Keratinocyte (primary cell): ENCODE measurements around the gene REV1. TPM values are rescaled to one million over a fixed set of nuclear protein-coding genes. Genes with fewer than 3 reads are reported as not detected.
"Not testable (repeated sequence)": the region's sequence is repeated elsewhere in the genome, so short reads cannot be mapped to it uniquely, and the experiment has no call there.

Source experiments
- DNase-seq: peaks from one replicate; pipeline ENCODE4 v3.0.0-alpha.2; 2011; ENCODE audit warnings: low read depth, missing footprints, low spot score
- FAIRE-seq: peaks from 2 replicates; lab custom pipeline; 2011; peaks lifted over from hg19 to GRCh38; lab: Jason Lieb, UNC
- H2AFZ ChIP-seq: 2 replicates; pipeline ENCODE4 v1.6.0; 2012; ENCODE audit warnings: low read length, control low read depth, inconsistent platforms; ENCODE audit not compliant: control insufficient read depth
- H3K27ac ChIP-seq: 2 replicates; pipeline ENCODE4 v1.5.1; 2011; ENCODE audit warnings: low read length; ENCODE audit not compliant: control insufficient read depth, insufficient read depth
- H3K27me3 ChIP-seq: 3 replicates; pipeline ENCODE4 v1.6.0; 2011; ENCODE audit warnings: low read length; ENCODE audit not compliant: control insufficient read depth, insufficient read depth; ENCODE audit errors: extremely low read depth
- H3K36me3 ChIP-seq, 2 experiments: 2 replicates in 1 of 2; 3 replicates in 1 of 2; pipeline ENCODE4 v1.5.1; 2011; ENCODE audit warnings: low read length in 2 of 2, mild to moderate bottlenecking in 1 of 2; ENCODE audit not compliant: control insufficient read depth in 2 of 2, insufficient read depth in 2 of 2; ENCODE audit errors: extremely low read depth in 1 of 2
- H3K4me1 ChIP-seq: 3 replicates; pipeline ENCODE4 v1.5.1; 2011; ENCODE audit warnings: low read length; ENCODE audit not compliant: control insufficient read depth, insufficient read depth; ENCODE audit errors: extremely low read depth
- H3K4me2 ChIP-seq: 3 replicates; pipeline ENCODE4 v1.6.0; 2011; ENCODE audit warnings: low read depth, low read length; ENCODE audit not compliant: control insufficient read depth, insufficient read depth; ENCODE audit errors: extremely low read depth
- H3K4me3 ChIP-seq, 3 experiments: fragments of 200-600 bp in 1 of 3; sonication (generic) in 1 of 3; 2 replicates in 2 of 3; 3 replicates in 1 of 3; pipeline ENCODE4 v1.5.1; 2011 to 2016; ENCODE audit warnings: low read length in 3 of 3, mild to moderate bottlenecking in 3 of 3, control low read depth in 2 of 3, inconsistent platforms in 1 of 3, low read depth in 1 of 3, mixed read lengths in 1 of 3, mixed run types in 1 of 3, moderate library complexity in 1 of 3; ENCODE audit not compliant: control insufficient read depth in 2 of 3, insufficient read depth in 2 of 3; ENCODE audit errors: extremely low read depth in 1 of 3
- H3K79me2 ChIP-seq: 2 replicates; pipeline ENCODE4 v1.6.0; 2012; ENCODE audit warnings: low read length; ENCODE audit not compliant: control insufficient read depth, insufficient read depth
- H3K9ac ChIP-seq: 3 replicates; pipeline ENCODE4 v1.6.0; 2011; ENCODE audit warnings: low read length; ENCODE audit not compliant: control insufficient read depth, insufficient read depth; ENCODE audit errors: extremely low read depth
- H3K9me1 ChIP-seq: 3 replicates; pipeline ENCODE4 v1.6.0; 2011; ENCODE audit warnings: low read length; ENCODE audit not compliant: control insufficient read depth, insufficient read depth; ENCODE audit errors: extremely low read depth
- H3K9me3 ChIP-seq: 2 replicates; pipeline ENCODE4 v1.5.1; 2012; ENCODE audit warnings: low read depth, low read length; ENCODE audit not compliant: control insufficient read depth
- H4K20me1 ChIP-seq: 3 replicates; pipeline ENCODE4 v1.6.0; 2011; ENCODE audit warnings: low read length; ENCODE audit not compliant: control insufficient read depth, insufficient read depth; ENCODE audit errors: extremely low read depth
- CTCF ChIP-seq, 3 experiments: IDR thresholded peaks in 1 of 3; conservative IDR thresholded peaks in 1 of 3; optimal IDR thresholded peaks in 1 of 3; 2 replicates in 2 of 3; 3 replicates in 1 of 3; pipeline versions ENCODE3 to v1.5.1; 2011; ENCODE audit warnings: low read length in 3 of 3, mild to moderate bottlenecking in 3 of 3, moderate library complexity in 2 of 3, control low read depth in 1 of 3, inconsistent platforms in 1 of 3; ENCODE audit not compliant: insufficient read depth in 2 of 3; ENCODE audit errors: extremely low read depth in 1 of 3
- EZH2 ChIP-seq: IDR thresholded peaks from one replicate; pipeline ENCODE4 v1.6.1; 2012; ENCODE audit warnings: inconsistent platforms, mild to moderate bottlenecking, low read length, moderate library complexity
- dilution Hi-C: fragments of 300-500 bp; cut with MboI; formaldehyde crosslinking; loops from one replicate; pipeline ENCODE4 v1.7.0; 2020; ENCODE audit warnings: low sequenced_read_pairs; ENCODE audit not compliant: extremely low pct_ligation_motif_present
- polyA plus RNA-seq, 5 experiments: library from polyadenylated mRNA; depleted of rRNA in 3 of 5; stranded (reverse) in 3 of 5; stranded (forward) in 1 of 5; unstranded in 1 of 5; fragments of >200 nt; gene quantifications; 1 replicate in 1 of 5; 2 replicates in 3 of 5; 3 replicates in 1 of 5; pipeline versions ENCODE4 v1.2.1 to v1.2.3, GENCODE V29; 2011 to 2012; ENCODE audit warnings: missing spikeins in 2 of 5, low read depth in 1 of 5, low replicate concordance in 1 of 5

REV1 gene
- polyA plus RNA-seq, 1 donor (not counting 4 experiments of a cell fraction or from before 2014, with no cell fraction given), result 56.4 TPM

DNA sequence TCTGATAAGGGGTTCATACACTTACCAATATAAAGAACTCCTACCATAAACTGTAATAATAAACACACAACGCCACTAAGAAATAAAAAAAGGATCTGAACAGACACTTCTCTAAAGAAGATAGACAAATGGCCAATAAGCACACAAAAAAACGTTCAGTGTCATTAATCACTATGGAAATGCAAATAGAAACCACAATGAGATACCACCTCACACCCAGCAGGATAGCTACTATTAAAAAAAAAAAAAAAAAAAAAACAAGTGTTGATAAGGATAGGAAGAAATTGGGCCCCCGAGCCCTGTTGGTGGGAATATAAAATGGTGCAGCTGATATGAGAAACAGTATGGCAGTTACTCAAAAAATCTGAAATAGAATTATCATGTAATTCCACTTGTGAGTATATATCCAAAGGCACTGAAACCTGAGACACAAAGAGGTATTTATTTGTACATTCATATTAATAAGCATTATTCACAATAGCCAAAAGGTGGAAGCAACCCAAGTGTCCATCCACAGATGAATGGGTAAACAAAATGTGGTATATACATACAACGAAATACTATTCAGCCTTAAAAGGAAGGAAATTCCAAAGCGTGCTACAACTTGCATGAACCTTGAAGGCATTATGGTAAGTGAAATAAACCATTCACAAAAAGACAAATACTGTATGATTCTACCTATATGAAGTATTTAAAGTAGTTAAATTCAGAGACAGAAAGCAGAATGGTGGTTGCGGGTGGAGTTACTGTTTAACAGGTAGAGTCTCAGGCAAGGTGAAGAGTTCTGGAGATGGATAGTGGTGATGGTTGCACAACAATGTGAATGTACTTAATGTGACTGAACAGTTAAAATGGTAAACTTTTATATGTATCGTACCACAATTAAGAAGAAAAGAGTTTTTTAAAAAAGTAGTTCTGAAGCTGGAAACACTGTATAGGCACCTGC, 17.9 kb downstream of the REV1 start:
- peak overlapping the region; percentile 2 for H3K9ac ChIP-seq
- DNase-seq (peak; percentile 75), FAIRE-seq (peak; percentile 84)
- peaks cover 56% of the 10 kb centered on the region for H3K4me1 ChIP-seq
- H3K36me3 ChIP-seq, result peaks cover 0 to 3% of the 10 kb centered on the region in 2 experiments
- no peaks in the 10 kb centered on the region for H3K27me3 ChIP-seq
- dilution Hi-C loops, result no loop called here
- H2AFZ ChIP-seq, result no peak overlapping the region
- no peaks in the 10 kb centered on the region for H3K9me1 ChIP-seq
- H4K20me1 ChIP-seq, result no peaks in the 10 kb centered on the region
- peak overlapping the region in 1 of 3 experiments; percentile 29 for H3K4me3 ChIP-seq
- H3K9me3 ChIP-seq, result peaks cover 3% of the 10 kb centered on the region
- H3K27ac ChIP-seq, result peak overlapping the region; percentile 70
- peaks cover 62% of the 10 kb centered on the region for H3K79me2 ChIP-seq
- TF ChIP-seq CTCF (optimal IDR thresholded peaks at IDR 0.05 in 1 of 3, IDR thresholded peaks at IDR 0.05 in 1 of 3, conservative IDR thresholded peaks at IDR 0.05 in 1 of 3; ENCODE audit: extremely low read depth in 1 of 3, insufficient read depth in 2 of 3, low read length in 3 of 3) (no peak), EZH2 (no peak)
- H3K4me2 ChIP-seq, result peak overlapping the region; percentile 59

GRCh38 chr2:99470957-99471356, 18.9 kb downstream of the REV1 start:
- peak overlapping the region; percentile 44 for H3K27ac ChIP-seq
- peaks cover 3% of the 10 kb centered on the region for H3K9me3 ChIP-seq
- H4K20me1 ChIP-seq, result no peaks in the 10 kb centered on the region
- FAIRE-seq (no peak), DNase-seq (no peak)
- no peaks in the 10 kb centered on the region for H3K9me1 ChIP-seq
- peak overlapping the region; percentile 42 for H3K4me2 ChIP-seq
- H3K4me3 ChIP-seq, result no peak overlapping the region
- no peak for TF ChIP-seq EZH2
- H3K4me1 ChIP-seq, result peaks cover 46% of the 10 kb centered on the region
- H3K36me3 ChIP-seq, result peaks cover 0 to 2% of the 10 kb centered on the region in 2 experiments
- dilution Hi-C loops, result no loop called here
- no peak overlapping the region for H2AFZ ChIP-seq
- no peaks in the 10 kb centered on the region for H3K27me3 ChIP-seq
- peaks cover 65% of the 10 kb centered on the region for H3K79me2 ChIP-seq
- no peak overlapping the region for H3K9ac ChIP-seq

GRCh38 chr2:99470459-99470858, 19.4 kb downstream of the REV1 start:
- Histone ChIP-seq H3K4me2 (peak overlapping the region; percentile 38), H3K4me1 (peaks cover 43% of the 10 kb centered on the region), H3K79me2 (peaks cover 70% of the 10 kb centered on the region)
- H3K9me1 ChIP-seq, H3K27me3 ChIP-seq, dilution Hi-C loops, DNase-seq, H3K36me3 ChIP-seq, H3K4me3 ChIP-seq, H3K9me3 ChIP-seq, H4K20me1 ChIP-seq, H3K9ac ChIP-seq, H3K27ac ChIP-seq, H2AFZ ChIP-seq: not testable (repeated sequence)
- peak; percentile 9 for FAIRE-seq
